HG02981 (cell line): ENCODE results near the gene MBP.
A peak's percentile ranks its signal among the peaks of the same experiment; 100 is the strongest.

Source experiments
- ATAC-seq: cut with Tn5 transposase; IDR thresholded peaks from one replicate; pipeline ENCODE4 v1.9.1; 2021; ENCODE audit warnings: mild to moderate bottlenecking, moderate library complexity; ENCODE audit not compliant: unreplicated experiment

MBP gene

GRCh38 chr18:77135339-77136075 lies 2.9 kb upstream of the MBP start:
- ATAC-seq = no peak

DNA sequence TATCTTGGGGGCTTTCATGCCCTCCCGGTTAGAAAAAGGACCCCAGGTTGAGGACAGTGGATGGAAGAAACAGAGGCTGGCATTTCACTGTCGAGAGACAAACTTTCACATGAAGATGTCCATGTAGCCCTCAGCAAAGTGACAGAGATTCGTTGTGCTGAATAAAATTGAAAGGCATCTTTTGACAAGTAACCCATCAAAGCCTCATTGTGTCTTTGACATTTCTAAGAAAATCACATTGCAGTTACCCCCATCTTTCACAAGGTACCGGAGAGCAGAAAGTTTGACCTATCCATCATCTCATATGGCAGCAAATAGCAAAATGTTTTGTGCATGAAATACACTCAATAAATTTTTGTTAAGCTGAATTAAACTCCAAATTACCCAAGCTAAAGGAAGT lies 2.0 kb upstream of the MBP start:
- ATAC-seq = no peak

- no peak for ATAC-seq
Observed at GRCh38 chr18:77133835-77134496, 1.4 kb upstream of the MBP start.

- ATAC-seq = peak; percentile 0
Observed at GRCh38 chr18:77133051-77133834, 660 bp upstream of the MBP start.

DNA sequence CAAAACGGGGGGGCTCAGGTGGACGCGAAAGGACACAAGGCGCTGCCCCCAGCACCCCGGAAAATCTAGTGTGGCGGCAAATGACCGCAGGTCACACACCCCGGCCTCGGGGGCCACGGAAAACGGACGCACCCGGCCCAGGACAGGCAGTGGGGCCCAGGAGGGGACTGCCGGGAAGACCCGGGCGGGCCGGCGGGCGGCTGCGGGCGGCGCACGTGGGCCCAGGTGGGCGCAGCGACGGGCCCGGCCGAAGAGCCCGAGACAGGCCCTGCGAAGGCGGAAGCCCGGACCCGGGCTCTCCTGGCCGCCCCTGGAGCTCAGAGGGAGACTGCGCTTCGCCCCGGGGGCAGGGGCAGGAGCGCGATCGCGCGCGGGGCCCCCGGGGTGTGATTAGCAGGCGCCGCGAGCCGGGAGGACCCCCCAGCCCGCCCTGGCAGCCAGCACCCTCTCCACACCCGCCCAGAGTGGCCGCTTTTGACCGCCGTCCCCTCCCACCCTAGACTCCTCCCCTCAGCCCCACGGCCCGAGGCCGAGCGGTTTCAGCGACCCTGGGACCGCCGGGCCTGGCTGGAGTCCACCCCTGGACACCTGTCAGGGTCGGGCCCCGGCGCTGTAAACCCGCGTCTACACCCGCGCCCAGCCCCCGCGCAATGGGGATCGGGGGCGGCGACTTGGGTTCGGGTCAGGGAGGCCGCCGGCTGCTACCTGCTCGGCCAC lies 773 bp downstream of the MBP start:
- peak; percentile 39 for ATAC-seq

GRCh38 chr18:77131100-77131651 lies 1.4 kb downstream of the MBP start:
- ATAC-seq = no peak

DNA sequence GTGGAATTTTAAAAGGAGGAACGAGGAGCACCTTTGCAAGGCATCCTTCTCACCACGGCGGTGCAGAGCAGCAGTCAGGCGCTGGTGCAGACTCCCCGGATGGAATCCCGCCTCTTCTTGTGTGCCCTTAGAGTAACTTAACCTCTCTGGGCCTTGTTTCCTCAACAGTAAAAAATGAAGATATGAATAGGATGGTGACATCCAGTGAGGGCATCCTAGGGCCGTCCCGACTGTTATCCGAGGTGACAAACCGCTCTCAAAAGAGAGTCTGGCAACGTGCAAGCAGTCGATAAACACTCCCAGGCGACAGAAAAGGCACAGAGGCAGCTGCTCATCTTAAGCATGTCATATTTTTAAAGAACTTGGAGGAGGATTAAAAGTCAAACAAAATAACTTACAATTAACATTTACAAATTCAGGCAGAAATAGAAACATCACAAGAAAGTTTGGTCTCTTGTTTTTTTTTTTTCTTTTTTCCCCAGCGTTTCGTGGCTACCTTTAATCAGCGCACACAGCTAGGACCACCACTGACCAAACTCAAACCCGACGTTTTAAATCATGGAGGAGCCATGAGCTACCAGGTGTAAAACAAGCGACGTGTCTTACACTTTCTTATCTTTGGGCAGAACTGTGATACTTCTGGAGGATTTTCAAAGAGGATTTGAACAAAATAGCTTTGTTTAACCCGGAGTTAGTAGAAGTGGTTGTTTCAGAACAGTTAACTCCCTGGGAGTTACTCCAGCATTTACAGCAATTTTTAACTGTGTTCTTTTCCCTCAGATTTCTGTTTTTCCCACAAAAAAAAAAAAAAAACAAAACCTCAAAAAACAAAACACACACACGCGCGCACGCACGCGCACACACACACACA lies 2.1 kb downstream of the MBP start:
- ATAC-seq = no peak

GRCh38 chr18:77129150-77129551 lies 3.4 kb downstream of the MBP start:
- no peak for ATAC-seq

- ATAC-seq = peak; percentile 36
Observed at GRCh38 chr18:77127769-77128671, 4.6 kb downstream of the MBP start.

DNA sequence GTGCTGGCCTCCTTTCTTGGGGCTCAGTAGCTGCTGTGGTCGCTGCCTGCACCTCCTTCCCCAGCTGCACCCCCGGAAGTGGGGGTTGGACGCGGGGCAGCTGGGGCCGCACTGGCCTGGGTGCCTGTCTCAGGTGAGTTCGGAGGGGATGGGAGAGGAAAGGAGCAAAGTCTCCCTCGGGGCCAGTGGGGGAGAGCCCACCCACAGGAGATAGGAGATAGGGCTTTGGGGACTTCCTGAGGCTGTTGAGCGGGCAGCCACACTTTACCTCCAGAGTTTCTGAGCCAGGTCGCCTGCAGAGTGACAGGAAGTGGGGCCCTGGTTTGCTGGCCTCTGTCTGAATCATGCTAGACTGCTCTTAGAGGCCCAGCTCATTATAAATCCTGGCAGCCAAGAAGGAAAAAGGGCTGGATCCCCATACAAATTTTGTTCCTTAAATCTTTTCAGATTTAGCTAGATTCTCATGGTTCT lies 8.1 kb downstream of the MBP start:
- peak; percentile 57 for ATAC-seq

DNA sequence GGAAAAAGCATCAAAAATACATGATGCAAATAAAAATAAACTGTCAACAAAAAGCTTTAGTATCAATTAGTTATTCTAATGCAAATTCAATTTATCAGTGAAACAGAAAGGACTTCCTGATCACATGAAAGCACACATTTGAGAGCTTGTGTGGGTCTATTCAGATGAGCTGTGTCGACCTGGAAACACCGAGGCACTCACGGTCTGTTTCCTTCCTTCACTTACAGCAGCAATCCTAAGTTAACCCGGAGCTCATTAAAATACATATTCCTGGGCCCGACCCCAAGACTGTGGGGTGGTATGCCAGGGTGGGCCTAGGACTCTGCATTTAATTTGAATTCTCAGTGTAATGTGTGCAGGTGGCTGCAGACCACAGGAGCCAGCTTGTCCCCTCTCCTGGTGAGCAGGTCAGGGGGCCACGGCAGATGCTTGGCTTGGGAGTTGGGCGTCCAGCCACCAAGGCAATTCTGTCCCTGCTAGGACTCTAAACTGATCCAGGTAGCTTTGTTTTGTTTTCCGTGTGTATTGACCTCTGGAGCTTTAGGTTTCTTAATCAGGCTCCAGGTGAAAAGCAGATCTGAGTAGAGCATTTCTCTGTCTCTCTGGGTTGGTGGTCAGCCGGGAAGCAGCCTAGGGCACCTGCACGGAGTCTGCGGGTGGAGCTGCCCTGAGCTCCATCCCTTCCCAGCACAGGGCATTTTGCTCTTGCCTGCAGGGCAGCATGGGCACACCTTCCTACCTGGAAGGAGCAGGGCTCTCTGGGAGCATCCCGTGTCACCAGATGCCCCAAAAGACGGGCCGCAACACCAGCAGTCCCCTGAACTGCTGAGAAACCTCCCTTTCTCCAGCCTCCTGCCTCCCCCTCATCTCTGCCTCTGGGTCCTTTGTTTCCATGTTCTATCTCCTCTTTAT lies 9.0 kb downstream of the MBP start:
- ATAC-seq = no peak

- no peak for ATAC-seq
Observed at GRCh38 chr18:77121523-77121922, 11.1 kb downstream of the MBP start.

DNA sequence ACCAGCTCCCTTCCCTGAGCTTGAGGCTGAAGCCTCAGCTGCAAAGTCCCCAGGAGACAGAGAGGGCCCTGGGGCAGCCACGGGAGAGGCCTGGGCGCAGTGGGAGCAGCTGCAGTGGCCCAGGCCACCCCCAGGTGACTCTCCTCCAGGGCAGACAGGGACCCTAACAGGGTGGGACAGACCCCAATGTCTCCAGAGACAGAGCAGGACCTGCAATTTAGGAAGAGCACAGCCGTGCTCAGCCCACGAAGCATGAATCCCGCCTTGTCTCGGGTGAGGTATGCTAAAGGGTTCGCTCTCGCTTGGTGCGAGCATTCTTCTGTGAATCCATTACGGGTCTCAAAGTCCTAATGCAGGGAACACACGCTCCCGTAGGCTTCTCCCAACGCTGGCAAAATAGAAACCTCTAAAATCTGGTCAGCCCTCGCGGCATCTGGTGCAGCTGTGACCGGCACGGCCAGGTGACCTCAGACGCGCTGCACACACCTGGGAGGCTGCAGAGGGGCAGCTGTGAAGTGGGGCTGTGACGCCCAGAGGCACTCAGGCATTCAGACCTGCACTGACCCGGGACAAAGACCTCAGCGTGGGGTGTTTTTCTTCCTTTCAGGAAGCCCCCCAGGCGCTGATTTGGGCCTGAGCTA lies 12.6 kb downstream of the MBP start:
- no peak for ATAC-seq

DNA sequence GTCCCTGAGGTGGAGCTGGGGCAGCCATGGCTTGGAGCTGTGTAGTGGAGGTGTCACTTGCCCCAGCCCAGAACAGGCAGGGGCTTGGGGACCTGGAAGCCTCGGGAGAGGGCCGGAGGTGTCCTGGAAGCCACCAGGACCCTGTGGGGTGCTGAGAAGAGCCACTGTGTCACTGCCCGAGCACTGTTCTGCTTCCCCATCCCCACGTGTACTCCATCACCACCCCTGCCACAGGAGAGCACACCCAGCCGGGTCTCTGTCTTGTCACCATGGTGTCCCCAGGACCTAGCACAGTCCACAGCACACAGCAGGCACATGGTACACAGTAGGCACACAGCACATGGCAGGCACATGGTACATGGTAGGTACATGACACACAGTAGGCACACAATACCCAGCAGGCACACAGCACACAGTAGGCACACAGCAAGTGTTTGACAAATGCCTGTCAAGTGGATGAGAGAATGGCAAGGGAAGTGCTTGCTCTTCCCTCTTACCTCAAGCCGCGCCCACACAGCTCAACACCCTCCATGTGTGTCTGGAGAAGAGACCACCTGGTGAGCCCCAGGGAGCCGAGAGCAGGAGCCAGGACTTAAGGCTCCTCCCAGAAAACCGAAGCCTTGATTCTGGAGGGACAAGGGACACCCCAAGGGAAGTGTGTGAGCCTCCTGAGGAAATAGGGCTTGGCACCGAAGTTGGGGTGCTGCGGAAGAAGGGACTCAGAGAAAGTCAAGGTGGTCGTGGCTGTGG lies 13.3 kb downstream of the MBP start:
- no peak for ATAC-seq

- ATAC-seq = no peak
Observed at GRCh38 chr18:77118256-77119090, 14.1 kb downstream of the MBP start.
